Nasal cavity respiratory epithelium epithelial cell of viscerocranial mucosa (primary cell): ENCODE results near the gene ETNK2. TPM values are rescaled to one million over a fixed set of nuclear protein-coding genes. Genes with fewer than 3 reads are reported as not detected.

Source experiments
- total RNA-seq: library from RNA; depleted of rRNA; stranded (reverse); fragments of >200 nt; gene quantifications from 2 replicates; pipeline ENCODE4 v1.2.3, GENCODE V29; 2014

ETNK2 gene
- 22.7 and 51.6 TPM in 2 replicates for total RNA-seq

DNA sequence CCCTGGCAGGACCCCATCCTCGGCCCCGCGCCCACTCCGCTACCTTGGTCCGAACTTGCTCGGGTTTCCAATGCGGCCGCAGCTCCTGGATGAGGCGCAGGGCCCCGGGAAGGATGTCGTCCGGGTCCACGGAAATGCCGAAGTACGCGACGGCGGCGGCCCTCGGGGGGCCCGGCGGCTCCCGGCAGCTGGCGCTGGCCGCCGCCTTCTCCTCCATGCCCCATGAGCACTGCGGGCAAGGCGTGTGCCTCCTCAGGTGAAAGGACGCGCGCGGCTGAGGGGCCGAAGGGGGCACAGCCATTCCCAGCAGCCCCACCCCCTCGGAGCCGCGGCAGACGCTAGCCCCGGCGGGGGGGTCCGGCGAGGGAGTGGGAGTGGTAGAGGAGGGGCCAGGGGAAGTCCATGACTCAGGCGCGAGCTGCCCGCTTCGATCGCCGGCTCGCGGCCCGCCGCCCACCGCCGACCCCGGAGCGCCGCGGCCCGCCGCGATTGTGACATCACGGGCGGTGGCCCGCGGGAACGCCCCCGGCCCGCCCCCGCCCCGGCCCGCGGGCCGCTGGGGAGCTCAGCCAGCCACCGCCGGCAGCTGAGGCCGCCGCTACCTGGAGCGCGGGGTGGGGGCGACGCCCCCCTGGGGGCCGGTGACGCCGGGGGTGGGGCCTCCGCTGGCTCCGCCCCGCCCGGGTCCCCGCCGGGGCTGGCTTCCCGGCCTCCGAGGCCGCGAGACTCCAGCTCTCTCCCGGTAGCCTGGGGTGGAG lies at the start of gene ETNK2:
TSS of gene ETNK2 (minus strand) at position 493 of the 758 bp plus-strand sequence. CDS start at position 301, 192 bp downstream.

DNA sequence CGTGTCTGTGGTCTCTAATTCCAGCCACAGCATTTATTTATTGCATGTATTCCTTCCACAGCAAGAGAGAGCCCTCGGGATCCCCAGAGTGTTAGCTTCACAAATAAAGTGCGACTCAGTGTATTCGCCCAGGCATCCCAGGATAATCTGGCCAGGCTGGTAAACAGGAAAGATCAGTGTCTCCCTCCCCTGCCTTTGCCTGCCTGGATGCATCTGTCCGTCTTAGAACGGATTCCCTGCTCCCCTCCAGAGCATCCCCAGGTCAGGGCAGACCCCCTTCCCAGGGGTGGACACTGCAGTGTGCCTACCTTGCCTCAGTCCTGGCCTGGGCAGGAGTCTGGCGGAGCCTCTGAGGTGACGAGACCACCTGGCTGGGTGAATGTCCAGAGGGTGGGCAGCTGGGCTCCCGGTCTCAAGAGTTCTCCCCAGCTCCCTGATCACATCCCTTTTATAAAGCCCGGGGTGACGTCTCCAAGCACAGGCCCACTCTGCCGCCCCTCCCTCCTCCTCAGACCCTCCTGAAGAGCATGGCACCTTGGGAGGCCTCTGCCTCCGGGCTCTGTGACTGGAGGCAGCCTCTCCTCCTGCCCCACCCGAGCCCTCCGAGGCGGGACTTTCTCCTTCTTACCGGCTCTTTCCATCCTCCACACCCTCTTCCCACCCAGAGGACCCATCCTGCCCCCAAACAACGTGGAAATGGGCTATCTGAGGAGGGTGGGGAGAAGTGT lies 44.4 kb upstream of the ETNK2 start, which contains the start of gene KISS1:
TSS of gene KISS1 (minus strand) at position 424 of the 728 bp plus-strand sequence. CDS start 3,615 bp downstream, outside the sequence.

GRCh38 chr1:204166219-204166618 lies 14.4 kb upstream of the ETNK2 start, which contains the start of gene REN:
Gene REN, minus strand, starts transcription at chr1:204166337. Its CDS starts 44 bp downstream, at chr1:204166293.

Other genes starting within 250 kb of the ETNK2 start
- 2.7 and 11.6 TPM in 2 replicates for gene SOX13, start 78.9 kb downstream of the ETNK2 start, total RNA-seq
- under 0.01 TPM in 1 of 2 replicates, not detected in the other for gene REN, start 14.3 kb upstream of the ETNK2 start, total RNA-seq
- gene KISS1, start 44.4 kb upstream of the ETNK2 start, total RNA-seq: not detected in 2 replicates
- 0.71 and 3.4 TPM in 2 replicates for gene GOLT1A, start 61.9 kb upstream of the ETNK2 start, total RNA-seq
- 2.2 and 2.4 TPM in 2 replicates for gene PLEKHA6, start 207.9 kb upstream of the ETNK2 start, total RNA-seq